Right ventricle myocardium superior (tissue), 1 donor: ENCODE data around the gene GGTA1. TPM values are rescaled to one million over a fixed set of nuclear protein-coding genes. Genes with fewer than 3 reads are reported as not detected.

Source experiments
- ATAC-seq: fragments of 200-7000 bp; cut with Tn5 transposase; one replicate; pipeline ENCODE4 v1.9.1; 2020; ENCODE audit warnings: mild to moderate bottlenecking; ENCODE audit not compliant: poor library complexity
- DNase-seq: peaks from one replicate; pipeline ENCODE4 v3.0.0-alpha.2; 2020
- intact Hi-C: fragments of 100-400 bp; cut with DNase I; formaldehyde crosslinking; loops from one replicate; pipeline ENCODE4 v1.11.2; 2022
- total RNA-seq: library from RNA; stranded (reverse); fragmentation: NEBNext Ultra II Directional; extraction: Animal tissue kit (Norgen Biotek cat#: 25700); gene quantifications from one replicate; pipeline ENCODE4 v1.2.1, GENCODE V29; 2021
- donor health status: DM: no; HTN: yes; CAD: no; lungs with severe emphysema.

Gene GGTA1
- total RNA-seq, 1 donor from 2014 or later: 31.3 TPM

DNA sequence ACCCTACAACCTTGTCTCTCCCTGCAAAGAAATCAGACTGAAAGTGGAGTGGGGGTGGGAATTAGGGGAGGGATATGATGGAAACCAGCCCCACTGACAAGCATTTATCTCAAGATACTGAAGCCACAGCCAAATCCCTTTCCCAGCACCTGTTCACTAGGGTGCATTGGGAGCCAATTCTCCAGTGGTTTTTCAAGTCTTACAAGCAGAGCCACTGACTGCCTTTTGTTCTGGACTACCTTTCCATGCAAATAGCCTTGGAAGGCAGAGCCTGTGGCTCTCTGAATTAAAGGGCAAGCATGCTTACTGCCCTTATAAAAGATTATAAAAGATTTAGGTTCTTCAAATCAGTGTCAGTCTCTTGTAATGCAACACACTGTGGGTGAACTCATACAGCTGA, 8.8 kb upstream of the GGTA1 start:
- no peak for DNase-seq
- ATAC-seq: peak; percentile 28
- intact Hi-C loops: no loop called here

- ATAC-seq (no peak), DNase-seq (no peak)
- intact Hi-C loops: no loop called here
Measured at GRCh38 chr9:121505903-121506735, 6.5 kb upstream of the GGTA1 start.

GRCh38 chr9:121503444-121503843, 3.8 kb upstream of the GGTA1 start:
- ATAC-seq (no peak), DNase-seq (no peak)
- intact Hi-C loops: no loop called here

GRCh38 chr9:121500165-121500478, 478 bp upstream of the GGTA1 start:
- ATAC-seq (no peak), DNase-seq (no peak)
- intact Hi-C loops: no loop called here

GRCh38 chr9:121499177-121499426, 542 bp downstream of the GGTA1 start:
- intact Hi-C loops: loop anchor here (2.0 to 5.0 kb wide), 2 partner anchors 33 to 38 kb away; no protein-coding TSS in a partner anchor
- no peak for ATAC-seq
- DNase-seq: no peak

- DNase-seq: peak; percentile 54
- intact Hi-C loops: loop anchor here (2.0 to 5.0 kb wide), 2 partner anchors 34 to 38 kb away; no protein-coding TSS in a partner anchor
- peak; percentile 48 for ATAC-seq
Measured at GRCh38 chr9:121498487-121499176, 1.0 kb downstream of the GGTA1 start.

GRCh38 chr9:121498150-121498486, 1.5 kb downstream of the GGTA1 start:
- no peak for DNase-seq
- intact Hi-C loops: loop anchor here (2.0 to 5.0 kb wide), 2 partner anchors 34 to 37 kb away; no protein-coding TSS in a partner anchor

DNA sequence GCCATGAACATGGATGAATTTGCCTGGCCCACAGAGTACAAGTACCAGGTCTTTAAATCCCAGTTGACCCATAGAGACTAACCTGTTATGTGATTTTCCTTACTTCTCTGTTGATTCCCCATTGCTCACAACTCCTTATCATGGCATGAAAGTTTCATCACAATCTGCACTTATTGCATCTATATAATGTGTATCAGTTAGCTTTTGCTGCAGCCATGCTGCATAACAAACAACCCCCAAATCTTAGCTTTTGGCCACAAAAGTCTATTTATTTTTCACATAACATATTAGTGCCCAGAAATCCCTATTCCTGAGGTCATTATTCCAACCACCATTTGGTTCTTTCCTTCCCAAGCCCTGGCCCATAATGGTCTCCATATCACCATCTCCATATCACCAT, 3.7 kb downstream of the GGTA1 start:
- no peak for ATAC-seq
- intact Hi-C loops: loop anchor here (5.0 kb wide), 1 partner anchor 36 kb away; no protein-coding TSS in a partner anchor
- DNase-seq: no peak

More at GRCh38 chr9:121498150-121498486, 1.5 kb downstream of the GGTA1 start:
- peak; percentile 73 for ATAC-seq

GRCh38 chr9:121494192-121494591, 5.5 kb downstream of the GGTA1 start:
- ATAC-seq: no peak
- intact Hi-C loops: no loop called here
- no peak for DNase-seq

DNA sequence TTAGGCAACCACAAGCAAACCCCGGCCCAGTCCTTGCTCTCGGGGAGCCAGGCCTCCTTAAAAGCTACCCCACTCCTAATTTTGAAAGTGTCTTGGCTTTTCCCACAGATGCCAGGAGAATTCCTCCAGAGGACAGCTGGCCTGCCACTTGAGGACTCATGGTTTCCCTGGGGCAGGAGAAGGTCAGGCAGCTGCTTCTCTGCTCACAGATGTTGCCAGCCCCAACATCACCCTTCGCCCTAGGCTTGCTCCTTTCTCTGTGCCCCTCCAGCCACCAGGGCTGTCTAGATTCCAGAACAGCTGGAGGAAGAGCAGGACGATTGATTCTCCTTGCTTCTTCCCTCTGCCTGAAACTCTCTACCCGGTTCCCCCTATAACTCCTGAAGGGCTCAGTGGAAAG, 8.5 kb downstream of the GGTA1 start:
- no peak for ATAC-seq
- intact Hi-C loops: no loop called here
- no peak for DNase-seq

GRCh38 chr9:121489344-121489743, 10.3 kb downstream of the GGTA1 start:
- intact Hi-C loops: no loop called here
- DNase-seq: no peak
- no peak for ATAC-seq

DNA sequence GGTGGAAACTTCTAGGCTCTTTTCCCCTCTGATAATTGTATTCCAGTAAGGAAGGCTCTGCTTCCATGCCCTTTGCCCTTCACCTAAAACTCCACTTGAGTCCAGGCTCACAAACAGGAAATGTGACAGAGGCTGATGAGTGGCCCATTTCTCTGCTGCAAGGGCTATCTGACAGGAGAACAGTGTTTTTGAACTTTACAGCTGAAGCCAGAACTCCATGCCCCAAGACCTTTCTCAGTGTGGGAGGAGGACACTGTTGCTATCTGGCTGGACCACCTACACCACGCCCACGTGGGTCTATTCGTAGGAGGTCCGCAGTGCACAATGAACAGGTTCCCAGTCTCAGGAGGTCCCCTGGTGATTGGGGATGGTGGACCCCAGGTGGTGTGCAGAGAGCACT, 13.6 kb downstream of the GGTA1 start:
- peak; percentile 37 for ATAC-seq
- intact Hi-C loops: no loop called here
- no peak for DNase-seq

DNA sequence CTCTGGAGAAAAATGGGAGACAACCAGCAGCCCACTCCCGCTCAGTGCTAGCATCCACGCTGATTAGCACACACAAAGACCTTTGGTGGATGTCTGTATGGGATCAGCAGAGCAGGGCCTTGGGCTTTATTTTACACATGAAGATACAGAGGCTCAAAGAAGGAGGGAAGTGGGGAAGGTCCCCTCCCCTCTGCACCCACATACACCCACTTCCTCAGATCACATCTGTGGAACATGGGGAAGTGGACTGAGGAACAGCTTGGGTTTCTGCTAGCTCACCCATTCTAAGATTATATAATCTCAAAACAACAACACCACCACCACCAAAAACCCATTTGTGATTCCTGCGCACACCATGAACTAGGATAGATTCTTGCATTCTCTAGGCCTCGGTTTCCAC, 14.0 kb downstream of the GGTA1 start:
- intact Hi-C loops: no loop called here
- DNase-seq: no peak
- peak; percentile 60 for ATAC-seq

DNA sequence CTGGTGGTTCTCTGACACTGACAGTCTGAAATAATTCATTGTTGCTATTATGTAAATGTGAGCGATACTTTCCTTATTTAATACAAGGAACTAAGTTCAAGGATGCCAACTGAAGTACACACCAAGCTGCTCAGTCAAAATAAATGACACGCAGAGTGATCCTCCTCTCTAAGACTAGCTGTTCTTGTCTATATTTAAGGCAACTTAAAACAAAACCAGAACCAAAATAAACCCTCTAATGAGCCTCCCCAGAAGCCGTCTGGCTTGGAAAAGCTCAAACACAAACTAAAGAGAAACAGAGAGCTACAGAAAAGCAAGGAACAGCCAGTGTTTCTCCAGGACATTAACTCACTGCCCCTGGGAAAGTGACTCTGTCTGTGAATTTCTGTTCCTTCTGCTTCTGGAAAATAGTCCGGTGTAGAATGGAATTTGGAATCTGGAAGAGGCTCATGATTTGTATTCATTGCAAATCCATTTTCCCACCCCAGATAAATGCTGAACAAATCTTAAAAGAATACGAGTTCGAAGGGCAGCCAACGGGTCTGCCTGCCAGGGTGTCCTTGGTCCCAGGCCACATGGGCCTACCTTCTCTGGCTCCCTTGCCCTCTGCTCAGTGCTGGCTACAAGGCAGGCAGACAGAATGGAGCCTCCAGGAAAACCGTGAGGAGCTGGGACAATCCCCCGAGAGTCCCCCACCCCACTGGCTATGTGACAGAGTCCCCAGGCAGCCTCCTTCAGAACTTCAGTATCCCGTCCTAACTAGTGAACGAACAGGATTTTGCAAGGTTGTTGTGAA, 14.8 kb downstream of the GGTA1 start:
- ATAC-seq: peak; percentile 54
- intact Hi-C loops: no loop called here
- DNase-seq: no peak

- intact Hi-C loops: no loop called here
- no peak for ATAC-seq
- no peak for DNase-seq
Measured at GRCh38 chr9:121483473-121484031, 16.1 kb downstream of the GGTA1 start.

DNA sequence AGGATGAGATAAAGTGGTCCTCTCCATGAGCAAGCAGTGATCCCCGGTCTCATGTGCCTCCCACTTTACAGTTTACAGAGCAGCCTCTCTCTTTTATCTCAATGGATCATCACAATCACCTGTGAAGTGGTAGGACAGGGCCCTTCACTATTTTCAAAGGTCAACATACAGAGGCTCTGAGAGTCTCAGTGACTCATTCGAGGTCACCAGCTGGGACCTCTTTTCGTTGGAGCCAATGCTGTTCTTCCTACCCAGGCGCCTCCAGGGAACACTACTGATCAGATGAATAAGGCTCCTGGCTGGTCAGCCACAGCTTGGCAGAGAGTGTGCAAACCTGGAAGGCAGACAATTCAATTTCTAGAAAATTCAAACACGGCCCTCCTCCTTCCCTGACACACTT, 16.6 kb downstream of the GGTA1 start:
- no peak for DNase-seq
- intact Hi-C loops: no loop called here

DNA sequence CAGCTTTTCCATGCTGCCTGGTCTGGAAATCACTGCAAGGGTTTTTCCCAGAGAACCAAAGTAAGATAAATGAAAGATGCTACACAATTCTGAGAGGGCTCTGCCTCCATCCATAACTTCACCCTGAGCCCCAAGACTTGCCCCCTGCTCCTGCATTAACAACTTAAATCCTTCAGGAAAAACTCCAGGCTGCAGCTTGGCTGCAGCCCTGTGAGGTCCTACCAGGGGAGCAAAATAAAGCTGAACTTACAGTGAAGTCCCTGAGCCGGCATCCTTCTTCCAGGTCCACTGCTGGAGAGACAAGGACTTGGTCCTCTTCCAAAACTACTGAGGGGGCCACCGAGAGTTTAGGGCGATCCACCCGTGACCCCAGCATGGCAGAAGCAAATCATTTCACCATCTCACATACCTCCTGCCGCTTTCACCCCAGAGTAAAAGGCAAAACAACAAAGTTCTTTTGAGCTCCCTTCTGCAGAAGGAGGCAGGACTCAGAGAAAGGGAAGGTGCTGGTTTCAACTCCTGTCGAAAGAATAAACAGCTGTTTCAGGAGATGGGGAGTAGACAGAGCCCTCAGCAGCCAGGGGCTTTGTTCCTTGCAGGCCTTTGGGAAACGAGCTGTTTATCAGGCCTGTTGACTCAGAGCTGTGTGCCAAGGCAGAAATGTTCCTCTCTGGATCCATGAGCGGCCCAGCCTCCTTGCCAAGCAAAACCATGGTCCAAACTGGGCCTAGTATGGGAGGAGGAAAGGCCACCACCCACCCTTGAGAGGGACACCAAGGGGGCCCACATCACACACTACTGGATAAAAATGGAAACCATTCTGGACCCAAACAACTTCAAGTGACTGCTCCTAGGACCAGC, 20.6 kb downstream of the GGTA1 start:
- intact Hi-C loops: no loop called here
- ATAC-seq (peak; percentile 34), DNase-seq (no peak)

More for the DNA sequence above, 16.6 kb downstream of the GGTA1 start:
- no peak for ATAC-seq

- ATAC-seq: peak; percentile 11
- intact Hi-C loops: no loop called here
Measured at GRCh38 chr9:121476156-121476555, 23.5 kb downstream of the GGTA1 start.

More at GRCh38 chr9:121476156-121476555, 23.5 kb downstream of the GGTA1 start:
- DNase-seq: no peak
